Loucy (cell line): ENCODE measurements around the gene DEFB125.

Source experiments
- H2AFZ ChIP-seq: fragments of 200-600 bp; sonication (generic); 2 replicates; pipeline ENCODE4 v1.6.0; 2016; ENCODE audit warnings: antibody characterized with exemption, mild to moderate bottlenecking, low read length, moderate library complexity
- H3F3A ChIP-seq: fragments of 200-600 bp; 2 replicates; pipeline ENCODE4 v1.6.0; 2016; ENCODE audit warnings: antibody characterized with exemption, low read depth, mild to moderate bottlenecking
- H3K27me3 ChIP-seq: fragments of 200-600 bp; sonication (generic); 2 replicates; pipeline ENCODE4 v1.6.1; 2014; ENCODE audit warnings: low read length, mild to moderate bottlenecking; ENCODE audit not compliant: insufficient read depth, poor library complexity, severe bottlenecking
- H3K36me3 ChIP-seq: fragments of 200-600 bp; sonication (generic); 2 replicates; pipeline ENCODE4 v1.6.1; 2016; ENCODE audit warnings: low read length; ENCODE audit not compliant: insufficient read depth
- H3K4me1 ChIP-seq: fragments of 200-600 bp; sonication (generic); 2 replicates; pipeline ENCODE4 v1.5.1; 2014; ENCODE audit warnings: low read length, mild to moderate bottlenecking; ENCODE audit not compliant: insufficient read depth, poor library complexity, severe bottlenecking
- H3K4me2 ChIP-seq: fragments of 200-600 bp; sonication (generic); 2 replicates; pipeline ENCODE4 v1.6.0; 2014; ENCODE audit warnings: antibody characterized with exemption, low read length, low read depth, mild to moderate bottlenecking; ENCODE audit not compliant: poor library complexity, severe bottlenecking
- H3K4me3 ChIP-seq: fragments of 200-600 bp; sonication (generic); 2 replicates; pipeline ENCODE4 v1.5.1; 2014; ENCODE audit warnings: low read length, mild to moderate bottlenecking, mixed read lengths; ENCODE audit not compliant: poor library complexity, severe bottlenecking
- H3K79me2 ChIP-seq: fragments of 200-600 bp; sonication (generic); 2 replicates; pipeline ENCODE4 v1.6.1; 2014; ENCODE audit warnings: low read length; ENCODE audit not compliant: insufficient read depth
- H3K9ac ChIP-seq: fragments of 200-600 bp; sonication (generic); 2 replicates; pipeline ENCODE4 v1.6.0; 2014; ENCODE audit warnings: mild to moderate bottlenecking, low read depth, low read length, moderate library complexity; ENCODE audit not compliant: poor library complexity, severe bottlenecking
- H3K9me2 ChIP-seq: fragments of 200-600 bp; sonication (generic); replicated peaks from 2 replicates; pipeline ENCODE4 v1.6.1; 2016; ENCODE audit warnings: low read depth, low read length, mixed read lengths
- H3K9me3 ChIP-seq: fragments of 200-600 bp; sonication (generic); 2 replicates; pipeline ENCODE4 v1.6.1; 2014; ENCODE audit warnings: mild to moderate bottlenecking, antibody characterized with exemption, low read length, low read depth; ENCODE audit not compliant: insufficient read depth
- H4K20me1 ChIP-seq: fragments of 200-600 bp; sonication (generic); 2 replicates; pipeline ENCODE4 v1.6.0; 2014; ENCODE audit warnings: antibody characterized with exemption, low read length, mild to moderate bottlenecking; ENCODE audit not compliant: insufficient read depth, poor library complexity, severe bottlenecking
- CTCF ChIP-seq: fragments of 200-600 bp; sonication (generic); conservative IDR thresholded peaks from 2 replicates; pipeline ENCODE4 v1.5.1; 2014; ENCODE audit warnings: mild to moderate bottlenecking, antibody characterized with exemption, low read length
- EZH2phosphoT487 ChIP-seq: fragments of 200-600 bp; IDR thresholded peaks from 2 replicates; pipeline ENCODE4 v1.6.1; 2018; ENCODE audit warnings: antibody characterized with exemption, mild to moderate bottlenecking, moderate library complexity, borderline replicate concordance

The DEFB125 gene

DNA sequence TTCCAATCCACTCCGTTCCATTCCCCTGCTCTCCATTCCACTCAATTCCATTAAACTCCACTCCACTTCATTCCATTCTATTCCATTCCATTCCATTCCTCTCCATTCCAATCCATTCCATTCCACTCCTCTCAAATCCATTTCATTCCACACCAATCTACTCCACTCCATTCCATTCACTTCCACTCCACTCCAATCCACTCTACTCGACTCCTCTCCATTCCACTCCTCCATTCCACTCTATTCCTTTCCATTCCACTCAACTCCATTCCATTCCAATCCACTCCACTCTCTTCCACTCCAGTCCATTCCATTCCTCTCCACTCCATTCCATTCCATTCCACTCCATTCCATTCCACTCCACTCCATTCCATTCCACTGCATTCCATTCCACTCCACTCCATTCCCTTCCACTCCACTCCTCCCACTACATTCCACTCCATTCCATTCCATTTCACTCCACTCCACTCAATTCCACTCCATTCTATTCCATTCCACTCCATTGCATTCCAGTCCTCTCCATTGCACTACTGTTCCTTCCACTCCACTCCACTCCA, 22.6 kb upstream of the DEFB125 start:
- Histone ChIP-seq H3F3A (no peaks in the 10 kb centered on the region), H3K79me2 (no peaks in the 10 kb centered on the region), H3K9me3 (peaks cover 60% of the 10 kb centered on the region; the same call in 1 of the 2 replicates), H3K27me3 (no peaks in the 10 kb centered on the region), H3K4me2 (no peak overlapping the region), H2AFZ (no peak overlapping the region), H4K20me1 (no peaks in the 10 kb centered on the region), H3K9ac (no peak overlapping the region), H3K36me3 (no peaks in the 10 kb centered on the region), H3K4me3 (no peak overlapping the region), H3K4me1 (no peaks in the 10 kb centered on the region), H3K9me2 (no peaks in the 10 kb centered on the region)
- no peak for TF ChIP-seq CTCF
- TF ChIP-seq EZH2phosphoT487, result no peak

GRCh38 chr20:77231-77630, 10.2 kb upstream of the DEFB125 start:
- no peak overlapping the region for H3K4me3 ChIP-seq
- no peak overlapping the region for H3K9ac ChIP-seq
- no peaks in the 10 kb centered on the region for H3K36me3 ChIP-seq
- H3K4me2 ChIP-seq, result no peak overlapping the region
- no peaks in the 10 kb centered on the region for H3K79me2 ChIP-seq
- H3F3A ChIP-seq, result no peaks in the 10 kb centered on the region
- H3K9me2 ChIP-seq, result no peaks in the 10 kb centered on the region
- H3K9me3 ChIP-seq, result peaks cover 9% of the 10 kb centered on the region; the same call in 1 of the 2 replicates
- TF ChIP-seq EZH2phosphoT487, result no peak
- TF ChIP-seq CTCF, result no peak
- no peaks in the 10 kb centered on the region for H4K20me1 ChIP-seq
- H3K4me1 ChIP-seq, result no peaks in the 10 kb centered on the region
- H3K27me3 ChIP-seq, result no peaks in the 10 kb centered on the region
- no peak overlapping the region for H2AFZ ChIP-seq

GRCh38 chr20:78338-78737, 9.1 kb upstream of the DEFB125 start:
- Histone ChIP-seq H3K9ac (no peak overlapping the region), H3K9me2 (no peaks in the 10 kb centered on the region), H4K20me1 (no peaks in the 10 kb centered on the region), H3K27me3 (no peaks in the 10 kb centered on the region), H3K36me3 (no peaks in the 10 kb centered on the region), H3K9me3 (peaks cover 9% of the 10 kb centered on the region; the same call in 1 of the 2 replicates), H3K4me1 (no peaks in the 10 kb centered on the region), H3K79me2 (no peaks in the 10 kb centered on the region), H3K4me3 (no peak overlapping the region), H3F3A (no peaks in the 10 kb centered on the region), H2AFZ (no peak overlapping the region), H3K4me2 (no peak overlapping the region)
- no peak for TF ChIP-seq EZH2phosphoT487
- no peak for TF ChIP-seq CTCF
